ENCODE data around the gene PDGFA.

Gene PDGFA

GRCh38 chr7:519484-520390 lies at the start of gene PDGFA:
Gene PDGFA (minus strand): TSS chr7:519846. CDS start chr7:519001, 845 bp downstream.
- in situ Hi-C loops (cut with MboI; ENCODE audit: low pct_unique_long_range_greater_than_20kb, low sequenced_read_pairs), result no loop called here
- DNase-seq, result peak; percentile 57

GRCh38 chr7:568031-568951 lies 48.6 kb upstream of the PDGFA start:
- no peak for DNase-seq
- in situ Hi-C loops (cut with MboI; ENCODE audit: low pct_unique_long_range_greater_than_20kb, low sequenced_read_pairs), result no loop called here

GRCh38 chr7:567305-567883 lies 47.7 kb upstream of the PDGFA start:
- no peak for DNase-seq
- in situ Hi-C loops (cut with MboI; ENCODE audit: low pct_unique_long_range_greater_than_20kb, low sequenced_read_pairs), result no loop called here

GRCh38 chr7:566100-566499 lies 46.5 kb upstream of the PDGFA start:
- no peak for DNase-seq
- in situ Hi-C loops (cut with MboI; ENCODE audit: low pct_unique_long_range_greater_than_20kb, low sequenced_read_pairs), result no loop called here

GRCh38 chr7:564176-564865 lies 44.7 kb upstream of the PDGFA start:
- no peak for DNase-seq
- in situ Hi-C loops (cut with MboI; ENCODE audit: low pct_unique_long_range_greater_than_20kb, low sequenced_read_pairs), result no loop called here

GRCh38 chr7:563629-564170 lies 44.1 kb upstream of the PDGFA start:
- in situ Hi-C loops (cut with MboI; ENCODE audit: low pct_unique_long_range_greater_than_20kb, low sequenced_read_pairs), result no loop called here
- DNase-seq, result no peak

GRCh38 chr7:562789-563628 lies 43.4 kb upstream of the PDGFA start:
- DNase-seq, result no peak
- in situ Hi-C loops (cut with MboI; ENCODE audit: low pct_unique_long_range_greater_than_20kb, low sequenced_read_pairs), result no loop called here

GRCh38 chr7:562374-562675 lies 42.7 kb upstream of the PDGFA start:
- in situ Hi-C loops (cut with MboI; ENCODE audit: low pct_unique_long_range_greater_than_20kb, low sequenced_read_pairs), result no loop called here
- no peak for DNase-seq

GRCh38 chr7:561631-562373 lies 42.2 kb upstream of the PDGFA start:
- in situ Hi-C loops (cut with MboI; ENCODE audit: low pct_unique_long_range_greater_than_20kb, low sequenced_read_pairs), result no loop called here
- no peak for DNase-seq

GRCh38 chr7:560966-561630 lies 41.5 kb upstream of the PDGFA start:
- in situ Hi-C loops (cut with MboI; ENCODE audit: low pct_unique_long_range_greater_than_20kb, low sequenced_read_pairs), result no loop called here
- no peak for DNase-seq

- no peak for DNase-seq
- in situ Hi-C loops (cut with MboI; ENCODE audit: low pct_unique_long_range_greater_than_20kb, low sequenced_read_pairs), result no loop called here
Measured at GRCh38 chr7:559396-559705, 39.7 kb upstream of the PDGFA start.

- no peak for DNase-seq
- in situ Hi-C loops (cut with MboI; ENCODE audit: low pct_unique_long_range_greater_than_20kb, low sequenced_read_pairs), result no loop called here
Measured at GRCh38 chr7:557558-557881, 37.9 kb upstream of the PDGFA start.

GRCh38 chr7:556837-557557 lies 37.4 kb upstream of the PDGFA start:
- in situ Hi-C loops (cut with MboI; ENCODE audit: low pct_unique_long_range_greater_than_20kb, low sequenced_read_pairs), result no loop called here
- DNase-seq, result no peak

GRCh38 chr7:556291-556826 lies 36.7 kb upstream of the PDGFA start:
- in situ Hi-C loops (cut with MboI; ENCODE audit: low pct_unique_long_range_greater_than_20kb, low sequenced_read_pairs), result no loop called here
- no peak for DNase-seq

- in situ Hi-C loops (cut with MboI; ENCODE audit: low pct_unique_long_range_greater_than_20kb, low sequenced_read_pairs), result no loop called here
- DNase-seq, result no peak
Measured at GRCh38 chr7:555551-556160, 36.0 kb upstream of the PDGFA start.

GRCh38 chr7:553636-554111 lies 34.0 kb upstream of the PDGFA start:
- in situ Hi-C loops (cut with MboI; ENCODE audit: low pct_unique_long_range_greater_than_20kb, low sequenced_read_pairs), result no loop called here
- DNase-seq, result no peak
